ENCODE data around the gene E2F7.

Gene E2F7

GRCh38 chr12:77013091-77013490 is 52.3 kb downstream of the E2F7 start:
- DNase-seq (ENCODE audit: low read depth), result no peak

GRCh38 chr12:77010691-77011548 is 54.4 kb downstream of the E2F7 start:
- peak; percentile 57 for DNase-seq (ENCODE audit: low read depth)

GRCh38 chr12:77007476-77007875 is 57.9 kb downstream of the E2F7 start:
- no peak for DNase-seq (ENCODE audit: low read depth)

DNA sequence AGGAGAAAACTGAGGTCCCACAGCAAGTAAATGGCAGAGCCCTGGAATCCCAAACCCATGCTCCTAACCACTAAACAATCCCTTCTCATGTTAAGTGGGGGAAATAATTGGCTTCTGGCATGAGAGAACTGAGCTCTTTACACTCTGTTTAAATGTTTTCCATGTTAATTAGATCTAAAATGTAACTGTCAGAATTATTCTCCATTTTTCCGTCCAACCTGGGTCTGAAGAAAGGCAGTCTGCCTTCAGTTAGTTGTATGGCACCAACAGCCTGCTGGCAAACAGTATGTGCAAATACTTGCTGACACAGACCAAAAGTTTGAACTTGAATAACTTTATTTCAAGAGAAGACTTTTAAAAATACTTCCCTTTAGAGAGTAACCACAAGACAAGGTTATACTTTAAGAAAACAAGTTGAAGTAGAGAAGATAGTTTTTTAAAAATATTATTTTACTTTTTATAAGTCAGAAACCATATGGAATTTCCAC is 59.7 kb downstream of the E2F7 start:
- DNase-seq (ENCODE audit: low read depth), result no peak

DNA sequence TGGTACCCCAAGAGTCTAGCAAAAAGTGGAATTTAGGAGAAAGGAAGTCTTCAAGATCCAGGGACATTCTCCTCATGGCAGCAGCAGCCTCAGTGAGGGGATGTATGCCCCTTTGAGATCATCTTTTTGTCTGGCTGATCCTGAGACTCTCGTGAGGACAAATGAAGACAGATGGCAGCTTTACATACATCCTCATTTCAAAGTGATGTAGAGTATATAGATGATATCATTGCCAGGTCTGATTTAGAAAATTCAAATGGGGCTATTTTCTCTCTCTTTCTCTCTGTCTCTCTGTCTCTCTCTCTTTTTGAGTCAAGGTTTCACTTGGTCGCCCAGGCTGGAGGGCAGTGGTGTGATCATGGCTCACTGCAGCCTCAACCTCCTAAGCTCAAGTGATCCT is 61.5 kb downstream of the E2F7 start:
- DNase-seq (ENCODE audit: low read depth), result no peak

GRCh38 chr12:77003246-77003645 is 62.1 kb downstream of the E2F7 start:
- DNase-seq (ENCODE audit: low read depth), result no peak

DNA sequence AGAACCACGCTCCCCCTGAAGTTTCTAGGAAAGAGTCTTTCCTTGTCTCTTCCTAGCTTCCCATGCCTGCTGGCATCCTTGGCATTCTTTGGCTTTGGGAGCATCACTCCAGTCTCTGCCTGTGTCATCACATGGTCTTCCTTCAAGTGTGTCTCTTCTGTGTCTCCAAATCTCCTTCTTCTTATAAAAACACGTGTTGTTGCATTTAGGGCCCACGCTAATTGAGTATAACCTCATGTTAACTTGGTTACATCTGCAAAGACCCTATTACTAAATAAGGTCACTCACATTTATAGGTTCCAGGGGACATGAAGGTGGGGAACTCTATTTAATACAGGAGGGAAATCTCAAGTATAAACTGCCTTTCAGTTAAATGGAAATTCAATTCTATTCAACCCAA is 63.0 kb downstream of the E2F7 start:
- no peak for DNase-seq (ENCODE audit: low read depth)

- no peak for DNase-seq (ENCODE audit: low read depth)
Measured at GRCh38 chr12:77001276-77001675, 64.1 kb downstream of the E2F7 start.

- no peak for DNase-seq (ENCODE audit: low read depth)
Measured at GRCh38 chr12:76998908-76999556, 66.3 kb downstream of the E2F7 start.

GRCh38 chr12:76998386-76998785 is 67.0 kb downstream of the E2F7 start:
- DNase-seq (ENCODE audit: low read depth), result no peak

- DNase-seq (ENCODE audit: low read depth), result no peak
Measured at GRCh38 chr12:76997011-76997780, 68.2 kb downstream of the E2F7 start.

DNA sequence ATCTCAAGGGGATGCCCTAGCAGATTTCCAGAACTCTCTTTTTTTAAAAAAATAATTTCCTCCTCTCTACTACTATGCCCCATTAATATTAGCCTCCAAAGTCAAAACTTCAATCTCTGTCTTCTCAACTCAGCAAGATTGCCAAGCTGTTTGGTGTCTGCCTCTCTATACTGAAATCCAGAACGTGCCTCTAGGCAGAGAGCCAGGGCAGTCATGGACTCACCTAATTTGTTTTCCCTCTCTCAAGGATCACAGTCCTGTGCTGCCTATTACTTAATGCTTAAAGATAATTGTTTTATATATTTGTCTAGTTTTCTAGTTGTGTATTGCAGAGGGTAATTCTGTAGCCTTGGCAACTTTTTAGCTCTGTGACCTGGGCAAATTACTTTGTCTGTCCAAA is 74.7 kb downstream of the E2F7 start:
- DNase-seq (ENCODE audit: low read depth), result no peak

- DNase-seq (ENCODE audit: low read depth), result no peak
Measured at GRCh38 chr12:76984566-76984965, 80.8 kb downstream of the E2F7 start.

DNA sequence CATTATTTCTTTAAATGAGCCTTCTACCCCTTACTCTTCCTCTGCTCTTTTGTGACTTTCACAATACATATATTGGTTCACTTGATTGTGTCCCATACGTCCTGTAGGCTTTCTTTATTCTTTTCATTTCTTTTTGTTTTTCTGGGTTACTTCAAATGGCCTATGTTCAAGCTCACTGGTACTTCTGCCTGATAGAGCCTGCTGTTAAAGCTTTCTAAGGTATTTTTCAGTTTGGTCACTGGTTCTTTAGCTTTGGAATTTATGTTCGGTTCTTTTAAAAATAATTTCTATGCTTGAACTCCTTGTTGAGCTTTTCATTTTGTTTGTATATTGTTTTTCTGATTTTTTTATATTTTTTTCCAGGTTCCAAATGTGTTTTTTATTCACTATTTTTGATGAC is 81.9 kb downstream of the E2F7 start:
- DNase-seq (ENCODE audit: low read depth), result no peak

DNA sequence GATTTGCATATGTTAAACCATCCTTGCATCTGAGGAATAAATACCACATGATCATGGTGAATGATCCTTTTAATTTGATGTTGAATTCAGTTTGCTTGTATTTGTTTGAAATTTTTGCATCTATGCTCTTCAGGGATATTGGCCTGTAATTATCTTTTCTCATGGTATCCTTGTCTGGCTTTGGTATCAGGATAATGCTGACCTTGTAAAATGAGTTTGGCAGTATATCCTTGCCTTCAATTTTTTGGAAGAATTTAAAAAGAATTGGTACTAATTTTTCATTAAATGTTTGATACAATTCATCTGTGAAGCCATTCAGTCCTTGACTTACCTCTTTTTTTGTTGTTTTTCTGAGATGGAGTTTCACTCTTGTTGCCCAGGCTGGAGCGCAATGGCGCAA is 85.2 kb downstream of the E2F7 start:
- no peak for DNase-seq (ENCODE audit: low read depth)

DNA sequence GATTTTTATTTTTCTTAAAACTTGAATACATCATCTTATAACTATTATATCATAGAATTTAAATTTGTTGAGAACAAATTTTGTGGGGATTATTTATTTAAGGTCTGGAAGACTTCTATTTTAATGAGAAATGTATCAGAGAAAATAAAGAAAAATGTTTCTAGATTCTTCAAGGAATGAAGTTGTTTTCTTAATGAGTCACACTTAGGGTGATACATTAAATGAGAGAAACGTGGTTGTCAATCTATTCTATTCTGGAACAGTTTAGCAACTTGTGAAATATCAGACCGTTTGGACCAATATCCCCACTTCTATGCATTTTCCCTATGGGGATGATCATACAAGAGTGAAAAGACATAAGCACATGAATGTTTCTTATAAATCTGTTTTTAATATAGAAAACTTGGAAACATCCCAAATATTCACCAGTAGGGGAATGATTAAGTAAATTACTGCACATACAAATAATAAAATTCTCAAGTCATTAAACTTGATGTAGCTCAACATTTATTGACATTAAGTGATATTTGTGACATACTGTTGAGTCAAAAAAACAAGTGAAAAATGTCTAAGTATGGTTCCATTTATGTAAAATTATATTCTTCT is 88.5 kb downstream of the E2F7 start:
- no peak for DNase-seq (ENCODE audit: low read depth)
